SU-DHL-6 (cell line): Measurements from ENCODE around the gene SLC35F4.

ENCODE experiments used
- EZH2phosphoT487 ChIP-seq: fragments of 200-600 bp; sonication (generic), shearing (Covaris generic); conservative IDR thresholded peaks from 2 replicates; pipeline ENCODE4 v1.6.1; 2018; ENCODE audit warnings: mild to moderate bottlenecking, antibody characterized with exemption, low read length, moderate library complexity, mixed read lengths
- TF ChIP-seq, protein P1 (sequence below): fragments of 200-600 bp; sonication (generic); IDR thresholded peaks from one replicate; pipeline ENCODE4 v1.5.1; 2017; ENCODE audit warnings: antibody characterized with exemption, mild to moderate bottlenecking, low read length, moderate library complexity; ENCODE audit not compliant: insufficient read depth, poor library complexity, severe bottlenecking

DNA sequence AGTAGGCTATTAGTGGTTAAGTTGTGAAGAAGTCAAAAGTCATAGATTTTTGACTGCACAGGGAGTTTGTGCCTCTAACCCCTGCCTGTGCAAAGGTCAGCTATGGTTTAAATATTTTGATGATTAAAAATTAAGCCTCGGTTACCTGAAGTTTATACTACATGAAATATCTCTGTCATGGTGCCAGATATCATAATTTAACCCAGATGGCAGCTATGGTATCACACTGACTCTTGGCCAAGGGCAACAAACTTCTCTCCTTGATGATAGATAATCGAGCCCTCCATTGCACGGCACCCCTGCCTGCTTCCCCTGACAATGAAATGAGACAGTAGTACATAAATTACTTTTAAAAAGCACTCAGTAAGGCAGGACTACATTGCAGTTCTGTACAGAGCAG lies 80.8 kb downstream of the SLC35F4 start:
- TF ChIP-seq, protein P1, sequence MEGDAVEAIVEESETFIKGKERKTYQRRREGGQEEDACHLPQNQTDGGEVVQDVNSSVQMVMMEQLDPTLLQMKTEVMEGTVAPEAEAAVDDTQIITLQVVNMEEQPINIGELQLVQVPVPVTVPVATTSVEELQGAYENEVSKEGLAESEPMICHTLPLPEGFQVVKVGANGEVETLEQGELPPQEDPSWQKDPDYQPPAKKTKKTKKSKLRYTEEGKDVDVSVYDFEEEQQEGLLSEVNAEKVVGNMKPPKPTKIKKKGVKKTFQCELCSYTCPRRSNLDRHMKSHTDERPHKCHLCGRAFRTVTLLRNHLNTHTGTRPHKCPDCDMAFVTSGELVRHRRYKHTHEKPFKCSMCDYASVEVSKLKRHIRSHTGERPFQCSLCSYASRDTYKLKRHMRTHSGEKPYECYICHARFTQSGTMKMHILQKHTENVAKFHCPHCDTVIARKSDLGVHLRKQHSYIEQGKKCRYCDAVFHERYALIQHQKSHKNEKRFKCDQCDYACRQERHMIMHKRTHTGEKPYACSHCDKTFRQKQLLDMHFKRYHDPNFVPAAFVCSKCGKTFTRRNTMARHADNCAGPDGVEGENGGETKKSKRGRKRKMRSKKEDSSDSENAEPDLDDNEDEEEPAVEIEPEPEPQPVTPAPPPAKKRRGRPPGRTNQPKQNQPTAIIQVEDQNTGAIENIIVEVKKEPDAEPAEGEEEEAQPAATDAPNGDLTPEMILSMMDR = no peak
- TF ChIP-seq EZH2phosphoT487 = no peak
